ENCODE data around the gene IFI27.

Gene IFI27

GRCh38 chr14:94158239-94158883 lies 47.8 kb downstream of the IFI27 start:
- no peak for DNase-seq

- DNase-seq = no peak
These were observed 50.5 kb downstream of the IFI27 start for GRCh38 chr14:94161058-94161457.

DNA sequence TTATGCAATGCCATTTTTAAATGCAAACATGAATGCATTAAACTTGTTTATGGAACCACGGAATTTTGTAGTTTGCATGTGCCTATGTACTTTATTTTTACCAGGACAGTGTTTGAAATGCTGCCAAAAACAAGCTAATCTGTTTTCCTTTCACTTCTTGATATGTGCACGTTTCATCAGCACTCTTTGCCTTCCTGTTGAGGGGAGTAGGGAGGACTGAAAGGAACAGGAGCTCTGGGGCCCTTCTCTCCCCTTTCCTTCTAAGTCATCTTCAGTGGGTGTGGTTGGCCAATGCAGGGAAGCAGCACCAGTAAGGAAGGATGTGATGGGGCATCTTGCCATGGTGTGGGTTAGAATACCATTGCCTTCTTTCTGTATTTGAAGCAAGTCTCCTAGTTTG lies 51.4 kb downstream of the IFI27 start:
- DNase-seq = no peak

DNA sequence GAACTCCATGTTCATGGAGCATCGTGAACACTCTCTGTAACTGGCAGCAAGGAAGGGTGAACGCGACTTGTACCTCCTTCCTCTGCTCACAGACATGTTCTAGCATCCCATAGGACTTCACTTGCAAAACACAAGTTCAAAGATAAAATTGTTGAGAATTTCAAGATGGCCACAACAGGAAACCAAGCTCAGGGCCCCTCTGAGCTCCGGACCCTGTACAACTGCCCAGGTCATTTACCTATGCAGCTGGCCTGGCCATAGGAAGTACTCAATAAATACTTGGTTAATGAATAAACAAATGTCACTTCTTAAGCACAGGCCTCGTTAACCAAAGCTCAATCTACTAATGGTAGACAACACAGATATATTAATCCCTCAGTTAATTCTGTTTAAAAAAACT lies 51.9 kb downstream of the IFI27 start:
- no peak for DNase-seq

DNA sequence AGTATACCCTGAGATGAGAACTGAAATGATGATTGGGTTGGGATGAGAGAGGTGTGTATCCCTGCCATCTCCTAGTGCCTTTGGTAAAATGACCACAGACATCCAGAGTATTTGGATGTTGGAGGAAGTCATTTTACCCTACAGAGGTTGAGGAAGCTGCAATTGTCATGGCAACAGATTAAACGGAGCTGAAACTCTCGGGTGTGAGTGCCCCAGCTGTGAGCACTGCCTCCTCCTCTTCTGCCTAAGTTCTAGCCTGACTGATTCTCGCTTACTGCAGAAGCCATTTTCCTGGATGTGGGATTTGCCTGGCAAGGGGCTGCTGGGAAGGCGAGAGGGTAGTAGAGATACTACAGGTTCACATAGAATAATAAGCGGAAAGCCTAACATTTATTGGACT lies 53.3 kb downstream of the IFI27 start:
- DNase-seq = no peak

- DNase-seq = no peak
These were observed 54.3 kb downstream of the IFI27 start for GRCh38 chr14:94164685-94165431.

GRCh38 chr14:94165744-94166143 lies 55.2 kb downstream of the IFI27 start:
- no peak for DNase-seq

Data from stimulated activated CD8-positive, alpha-beta memory T cell treated with anti-CD3 and anti-CD28 coated beads, Interleukin-4, amount 100 ng/mL, for 48 hours (primary cell).